ENCODE measurements around the gene SV2C.

GRCh38 chr5:76278261-76278789, 195.1 kb downstream of the SV2C start:
- no peak for TF ChIP-seq CTCF (IDR thresholded peaks at IDR 0.05)
- no peak for TF ChIP-seq POLR2A (IDR thresholded peaks at IDR 0.05)
